Measurements from ENCODE around the gene CAVIN2. TPM values are rescaled to one million over a fixed set of nuclear protein-coding genes. Genes with fewer than 3 reads are reported as not detected.

CAVIN2 gene
- total RNA-seq, 1 donor from 2014 or later: 50.6 TPM

DNA sequence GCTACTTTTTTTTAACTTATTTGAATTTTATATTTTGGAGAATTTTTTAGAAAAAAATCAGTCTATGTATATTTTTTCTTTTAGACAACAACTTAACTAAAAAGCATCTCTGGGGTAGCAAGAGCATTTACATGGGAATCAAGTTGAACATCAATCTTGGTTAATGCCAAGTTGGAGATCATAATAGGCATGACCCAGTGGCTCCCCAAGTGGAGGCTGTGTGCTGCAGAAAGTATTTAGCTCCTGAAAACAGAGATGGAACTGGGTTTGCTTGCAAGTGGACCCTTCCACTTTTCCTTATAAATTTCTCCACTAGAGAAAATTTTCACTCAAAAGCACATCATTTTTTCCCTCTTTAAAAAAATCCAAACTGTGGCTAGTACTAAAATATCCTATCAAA is 23.9 kb upstream of the CAVIN2 start:
- no peaks in the 10 kb centered on the region for H3K27me3 ChIP-seq
- H3K36me3 ChIP-seq: no peaks in the 10 kb centered on the region
- TF ChIP-seq POLR2AphosphoS5 (IDR thresholded peaks at IDR 0.05; ENCODE audit: insufficient read depth in 1 of 2, low read depth in 1 of 2): no peak
- no peak for TF ChIP-seq POLR2A (IDR thresholded peaks at IDR 0.05)
- TF ChIP-seq, protein P1, sequence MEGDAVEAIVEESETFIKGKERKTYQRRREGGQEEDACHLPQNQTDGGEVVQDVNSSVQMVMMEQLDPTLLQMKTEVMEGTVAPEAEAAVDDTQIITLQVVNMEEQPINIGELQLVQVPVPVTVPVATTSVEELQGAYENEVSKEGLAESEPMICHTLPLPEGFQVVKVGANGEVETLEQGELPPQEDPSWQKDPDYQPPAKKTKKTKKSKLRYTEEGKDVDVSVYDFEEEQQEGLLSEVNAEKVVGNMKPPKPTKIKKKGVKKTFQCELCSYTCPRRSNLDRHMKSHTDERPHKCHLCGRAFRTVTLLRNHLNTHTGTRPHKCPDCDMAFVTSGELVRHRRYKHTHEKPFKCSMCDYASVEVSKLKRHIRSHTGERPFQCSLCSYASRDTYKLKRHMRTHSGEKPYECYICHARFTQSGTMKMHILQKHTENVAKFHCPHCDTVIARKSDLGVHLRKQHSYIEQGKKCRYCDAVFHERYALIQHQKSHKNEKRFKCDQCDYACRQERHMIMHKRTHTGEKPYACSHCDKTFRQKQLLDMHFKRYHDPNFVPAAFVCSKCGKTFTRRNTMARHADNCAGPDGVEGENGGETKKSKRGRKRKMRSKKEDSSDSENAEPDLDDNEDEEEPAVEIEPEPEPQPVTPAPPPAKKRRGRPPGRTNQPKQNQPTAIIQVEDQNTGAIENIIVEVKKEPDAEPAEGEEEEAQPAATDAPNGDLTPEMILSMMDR (IDR thresholded peaks at IDR 0.05): no peak
- no peak for DNase-seq (ENCODE audit: extremely low spot score in 2 of 2)
- no peak overlapping the region for H3K4me3 ChIP-seq
- no peak overlapping the region for H3K27ac ChIP-seq
- intact Hi-C loops (cut with DNase I): no loop called here
- peaks cover 24% of the 10 kb centered on the region for H3K4me1 ChIP-seq
- no peaks in the 10 kb centered on the region for H3K9me3 ChIP-seq

DNA sequence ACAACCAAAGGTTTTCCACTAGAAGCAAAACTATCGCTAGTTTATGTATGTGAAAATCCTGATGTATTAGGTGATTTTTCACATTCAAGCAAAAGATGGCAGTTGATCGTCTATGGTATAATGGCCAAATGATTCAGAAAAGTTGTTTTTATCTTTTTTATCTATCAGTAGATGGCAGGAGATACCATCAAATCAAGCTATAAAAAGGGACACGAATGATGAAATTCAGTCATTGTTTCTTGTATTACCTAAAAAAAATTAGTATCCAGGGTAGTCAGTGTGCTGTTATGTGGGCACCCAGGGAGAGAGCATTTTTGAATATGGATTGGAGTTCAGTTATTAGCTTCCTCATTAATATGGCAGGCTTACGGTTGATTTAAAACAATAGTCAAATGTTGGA is 22.9 kb upstream of the CAVIN2 start:
- Histone ChIP-seq H3K4me3 (no peak overlapping the region), H3K27me3 (no peaks in the 10 kb centered on the region), H3K9me3 (no peaks in the 10 kb centered on the region), H3K27ac (no peak overlapping the region), H3K4me1 (peaks cover 29% of the 10 kb centered on the region), H3K36me3 (no peaks in the 10 kb centered on the region)
- intact Hi-C loops (cut with DNase I): no loop called here
- TF ChIP-seq POLR2A (IDR thresholded peaks at IDR 0.05) (no peak), POLR2AphosphoS5 (IDR thresholded peaks at IDR 0.05; ENCODE audit: insufficient read depth in 1 of 2, low read depth in 1 of 2) (no peak)
- TF ChIP-seq, protein P1 (IDR thresholded peaks at IDR 0.05): no peak
- DNase-seq (ENCODE audit: extremely low spot score in 2 of 2): no peak

DNA sequence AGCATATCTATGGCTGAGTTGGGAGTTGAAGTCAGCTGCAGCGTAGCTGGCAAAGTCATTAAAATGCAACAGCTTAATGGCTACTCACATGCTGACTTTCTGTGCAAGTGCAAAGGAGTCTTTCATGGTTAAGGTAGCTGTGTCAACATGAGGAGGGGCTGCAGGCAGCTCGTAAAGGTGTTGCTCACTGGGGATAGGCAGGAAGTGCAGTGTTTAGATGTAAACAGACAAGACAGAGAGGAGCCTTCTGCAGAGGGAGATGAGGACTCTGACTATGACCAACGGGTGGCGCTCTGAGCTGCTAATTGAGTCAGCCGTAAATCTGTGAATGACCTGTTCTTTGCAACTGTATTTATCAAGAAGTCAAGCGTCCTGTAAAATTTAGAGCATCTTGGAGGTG is 22.3 kb upstream of the CAVIN2 start:
- DNase-seq (ENCODE audit: extremely low spot score in 2 of 2): no peak
- Histone ChIP-seq H3K4me3 (no peak overlapping the region), H3K27ac (no peak overlapping the region), H3K9me3 (no peaks in the 10 kb centered on the region), H3K4me1 (peaks cover 33% of the 10 kb centered on the region), H3K27me3 (no peaks in the 10 kb centered on the region), H3K36me3 (no peaks in the 10 kb centered on the region)
- intact Hi-C loops (cut with DNase I): no loop called here
- TF ChIP-seq POLR2AphosphoS5 (IDR thresholded peaks at IDR 0.05; ENCODE audit: insufficient read depth in 1 of 2, low read depth in 1 of 2) (no peak), POLR2A (IDR thresholded peaks at IDR 0.05) (no peak)
- TF ChIP-seq, protein P1 (IDR thresholded peaks at IDR 0.05): no peak

DNA sequence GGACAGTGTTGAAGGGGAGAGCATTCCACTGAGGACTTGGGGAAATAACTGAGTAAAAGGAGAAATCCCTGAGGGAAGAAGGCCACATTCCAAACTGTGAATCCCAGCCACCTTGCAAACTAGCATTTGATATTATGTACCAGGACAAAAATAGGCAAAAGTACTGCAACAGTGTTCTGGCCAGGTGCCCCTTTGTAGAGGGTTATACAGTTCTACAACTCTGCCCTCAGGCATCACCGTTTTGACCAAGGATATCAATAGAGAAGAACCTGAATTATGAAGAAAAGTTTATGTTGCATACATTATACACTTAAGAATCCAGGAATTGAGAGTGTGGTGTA is 20.6 kb upstream of the CAVIN2 start:
- no peak for DNase-seq (ENCODE audit: extremely low spot score in 2 of 2)
- Histone ChIP-seq H3K27ac (peak overlapping the region; percentile 61), H3K4me3 (no peak overlapping the region), H3K4me1 (peaks cover 33% of the 10 kb centered on the region), H3K9me3 (no peaks in the 10 kb centered on the region), H3K27me3 (no peaks in the 10 kb centered on the region), H3K36me3 (no peaks in the 10 kb centered on the region)
- TF ChIP-seq, protein P1 (IDR thresholded peaks at IDR 0.05): no peak
- TF ChIP-seq POLR2A (IDR thresholded peaks at IDR 0.05) (no peak), POLR2AphosphoS5 (IDR thresholded peaks at IDR 0.05; ENCODE audit: insufficient read depth in 1 of 2, low read depth in 1 of 2) (no peak)
- intact Hi-C loops (cut with DNase I): no loop called here

DNA sequence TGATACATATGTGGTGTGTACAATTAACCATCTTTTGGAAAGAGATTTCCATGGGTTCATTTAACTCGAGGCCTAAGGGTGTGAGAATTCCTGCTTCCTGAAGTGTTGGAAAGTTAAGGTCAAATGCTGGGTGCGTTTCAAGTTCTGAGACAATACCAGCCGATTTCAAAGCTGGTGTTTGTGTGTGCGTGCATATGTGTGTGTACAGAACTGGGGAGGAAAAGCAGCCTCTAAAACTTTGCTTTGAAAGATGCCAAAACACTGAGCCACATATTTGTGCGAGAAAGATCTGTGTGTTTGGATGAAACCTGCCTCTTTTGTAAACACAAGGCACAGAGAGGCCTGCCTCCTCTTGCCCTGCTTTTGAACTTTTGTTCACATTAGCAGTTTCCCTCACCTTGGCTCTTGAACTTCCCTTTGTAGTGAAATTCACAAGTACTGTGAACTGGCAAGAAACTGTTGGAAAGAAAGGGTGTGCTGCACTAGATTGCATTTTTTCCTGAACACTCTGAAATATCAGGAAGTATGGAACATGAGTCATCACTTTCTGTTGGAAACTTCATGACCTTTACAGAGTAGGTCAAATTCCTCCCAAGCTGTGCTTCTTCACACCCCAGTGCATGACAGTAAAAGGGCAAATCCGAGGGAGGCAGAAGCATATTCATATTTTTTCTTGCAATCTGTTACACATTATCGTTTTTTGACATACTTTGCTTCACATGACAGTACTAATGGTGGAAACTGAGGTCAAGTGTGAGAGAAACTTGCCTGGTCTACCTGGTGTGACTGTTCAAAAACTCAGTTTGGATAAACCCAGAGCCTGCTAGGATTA is 20.0 kb upstream of the CAVIN2 start:
- TF ChIP-seq POLR2A (IDR thresholded peaks at IDR 0.05) (no peak), POLR2AphosphoS5 (IDR thresholded peaks at IDR 0.05; ENCODE audit: insufficient read depth in 1 of 2, low read depth in 1 of 2) (peak; percentile 30 to 94)
- TF ChIP-seq, protein P1 (IDR thresholded peaks at IDR 0.05): no peak
- Histone ChIP-seq H3K27ac (peak overlapping the region; percentile 75), H3K27me3 (no peaks in the 10 kb centered on the region), H3K4me3 (no peak overlapping the region), H3K4me1 (peaks cover 33% of the 10 kb centered on the region), H3K36me3 (no peaks in the 10 kb centered on the region), H3K9me3 (no peaks in the 10 kb centered on the region)
- no peak for DNase-seq (ENCODE audit: extremely low spot score in 2 of 2)
- intact Hi-C loops (cut with DNase I): no loop called here
